Fibroblast of mammary gland (primary cell): ENCODE data around the gene SYNE1.
"Not testable (repeated sequence)": the region's sequence is repeated elsewhere in the genome, so short reads cannot be mapped to it uniquely, and the experiment has no call there.

Source experiments
- DNase-seq: peaks from one replicate; pipeline ENCODE4 v3.0.0-alpha.2; 2010; ENCODE audit warnings: low read depth
- H3K4me3 ChIP-seq: 2 replicates; pipeline ENCODE4 v1.5.1; 2011; ENCODE audit warnings: low read depth, mild to moderate bottlenecking, low read length, moderate library complexity; ENCODE audit not compliant: control insufficient read depth
- TF ChIP-seq, protein P1 (sequence below): conservative IDR thresholded peaks from 2 replicates; pipeline ENCODE4 v1.5.1; 2011; ENCODE audit warnings: low read depth, low read length, inconsistent platforms; ENCODE audit not compliant: control insufficient read depth, insufficient read depth

SYNE1 gene

DNA sequence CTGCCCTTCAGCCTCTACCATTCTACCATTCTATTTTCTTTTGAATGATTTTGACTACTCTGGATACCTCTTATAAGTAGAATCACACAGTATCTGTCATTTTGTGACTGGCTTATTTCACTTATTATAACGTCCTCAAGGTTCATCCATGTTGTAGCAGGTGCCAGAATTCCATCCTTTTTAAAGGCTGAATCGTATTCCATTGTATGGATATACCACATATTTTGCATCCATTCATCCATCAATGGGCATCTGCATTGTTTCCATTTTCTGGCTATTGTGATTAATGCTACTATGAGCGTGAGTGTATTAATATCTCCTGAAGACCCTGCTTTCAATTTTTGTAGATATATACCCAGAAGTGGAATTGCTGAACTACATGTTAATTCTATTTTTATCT, 105.5 kb downstream of the SYNE1 start:
- TF ChIP-seq, protein P1, sequence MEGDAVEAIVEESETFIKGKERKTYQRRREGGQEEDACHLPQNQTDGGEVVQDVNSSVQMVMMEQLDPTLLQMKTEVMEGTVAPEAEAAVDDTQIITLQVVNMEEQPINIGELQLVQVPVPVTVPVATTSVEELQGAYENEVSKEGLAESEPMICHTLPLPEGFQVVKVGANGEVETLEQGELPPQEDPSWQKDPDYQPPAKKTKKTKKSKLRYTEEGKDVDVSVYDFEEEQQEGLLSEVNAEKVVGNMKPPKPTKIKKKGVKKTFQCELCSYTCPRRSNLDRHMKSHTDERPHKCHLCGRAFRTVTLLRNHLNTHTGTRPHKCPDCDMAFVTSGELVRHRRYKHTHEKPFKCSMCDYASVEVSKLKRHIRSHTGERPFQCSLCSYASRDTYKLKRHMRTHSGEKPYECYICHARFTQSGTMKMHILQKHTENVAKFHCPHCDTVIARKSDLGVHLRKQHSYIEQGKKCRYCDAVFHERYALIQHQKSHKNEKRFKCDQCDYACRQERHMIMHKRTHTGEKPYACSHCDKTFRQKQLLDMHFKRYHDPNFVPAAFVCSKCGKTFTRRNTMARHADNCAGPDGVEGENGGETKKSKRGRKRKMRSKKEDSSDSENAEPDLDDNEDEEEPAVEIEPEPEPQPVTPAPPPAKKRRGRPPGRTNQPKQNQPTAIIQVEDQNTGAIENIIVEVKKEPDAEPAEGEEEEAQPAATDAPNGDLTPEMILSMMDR = no peak
- no peak overlapping the region for H3K4me3 ChIP-seq
- no peak for DNase-seq

DNA sequence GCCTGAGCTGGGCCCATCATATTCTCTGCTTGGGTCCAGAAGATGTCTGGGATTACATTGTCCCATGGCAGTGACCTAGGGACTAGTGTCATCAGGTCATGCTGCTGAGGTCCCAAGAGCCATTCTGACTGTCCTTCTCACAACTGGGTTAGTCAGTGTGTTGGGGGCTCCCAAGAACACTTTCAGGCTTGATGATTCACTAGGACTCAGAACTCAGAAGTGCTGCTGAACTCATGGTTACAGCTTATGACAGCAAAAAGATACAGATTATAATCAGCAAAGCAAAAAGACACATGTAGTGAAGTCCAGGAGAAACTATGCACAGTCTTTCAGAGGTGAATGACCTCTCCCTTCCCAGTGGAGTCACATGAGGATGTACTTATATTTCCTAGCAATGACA, 107.8 kb downstream of the SYNE1 start:
- TF ChIP-seq, protein P1 = no peak
- no peak overlapping the region for H3K4me3 ChIP-seq
- DNase-seq = peak; percentile 15

DNA sequence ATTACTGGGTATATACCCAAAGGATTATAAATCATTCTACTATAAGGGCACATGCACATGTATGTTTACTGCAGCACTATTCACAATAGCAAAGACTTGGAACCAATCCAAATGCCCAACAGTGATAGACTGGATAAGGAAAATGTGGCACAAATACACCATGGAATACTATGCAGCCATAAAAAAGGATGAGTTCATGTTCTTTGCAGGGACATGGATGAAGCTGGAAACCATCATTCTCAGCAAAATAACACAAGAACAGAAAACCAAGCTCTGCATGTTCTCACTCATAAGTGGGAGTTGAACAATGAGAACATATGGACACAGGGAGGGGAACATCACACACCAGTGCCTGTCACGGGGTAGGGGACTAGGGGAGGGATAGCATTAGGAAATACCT, 123.0 kb downstream of the SYNE1 start:
- DNase-seq = not testable (repeated sequence)

DNA sequence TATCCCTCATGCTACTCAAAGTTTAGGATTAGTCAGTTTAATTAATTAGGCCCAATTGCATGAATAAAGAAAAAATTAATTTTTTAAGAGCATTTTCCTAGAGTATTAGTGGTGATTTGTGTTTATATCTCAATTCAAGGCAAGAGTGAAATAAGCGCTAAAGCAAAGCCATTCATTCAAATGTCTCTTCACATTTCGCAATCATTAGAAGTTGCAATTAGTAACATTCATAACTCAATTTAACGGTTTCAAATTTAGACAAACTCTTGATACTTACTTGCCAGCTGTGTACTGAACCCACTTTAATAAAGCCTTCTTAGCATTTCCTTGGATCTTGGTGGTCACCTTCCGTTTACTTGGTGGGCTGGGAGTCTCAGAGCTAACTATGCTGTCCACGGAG, 127.2 kb downstream of the SYNE1 start:
- TF ChIP-seq, protein P1 = no peak
- no peak for DNase-seq
- no peak overlapping the region for H3K4me3 ChIP-seq

More for the DNA sequence above, 123.0 kb downstream of the SYNE1 start:
- H3K4me3 ChIP-seq = not testable (repeated sequence)

DNA sequence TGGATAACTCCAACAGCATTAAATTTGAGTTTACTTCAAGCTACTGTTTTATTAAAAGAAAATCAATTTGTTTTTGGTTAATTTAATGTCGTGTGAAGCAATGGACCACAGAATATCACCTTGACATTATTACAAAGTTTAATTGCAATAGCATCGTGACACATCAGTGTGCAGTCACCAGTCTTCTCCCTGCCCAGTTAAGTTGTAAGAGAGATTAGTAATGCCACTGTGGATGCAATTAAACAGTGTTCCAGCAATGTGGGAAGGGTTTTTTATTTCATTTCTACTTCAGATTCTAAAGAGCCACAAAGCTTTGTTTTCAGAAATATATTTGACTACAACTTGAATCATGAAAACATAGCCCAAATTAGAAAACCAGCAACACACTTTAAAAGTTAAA, 128.7 kb downstream of the SYNE1 start:
- H3K4me3 ChIP-seq = no peak overlapping the region
- no peak for DNase-seq
- TF ChIP-seq, protein P1 = no peak

DNA sequence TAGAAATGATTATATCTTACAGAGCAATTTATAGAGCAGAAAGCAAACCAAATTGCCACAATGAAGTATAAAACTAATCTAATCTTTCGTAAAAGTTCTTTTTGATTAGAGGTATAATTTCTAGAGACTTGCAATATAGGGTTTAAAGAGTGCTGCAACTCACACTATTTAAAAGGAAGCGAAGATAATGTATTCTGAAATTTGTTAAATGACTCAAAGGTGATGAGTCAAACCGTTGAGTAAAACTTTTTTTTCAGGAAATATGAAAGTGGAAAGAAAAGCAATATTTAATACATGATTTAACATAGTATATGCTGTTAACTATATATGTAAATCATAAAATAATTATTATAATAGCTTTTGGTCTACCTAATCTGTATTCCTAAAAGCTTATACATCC, 133.6 kb downstream of the SYNE1 start:
- TF ChIP-seq, protein P1 = no peak
- H3K4me3 ChIP-seq = no peak overlapping the region

DNA sequence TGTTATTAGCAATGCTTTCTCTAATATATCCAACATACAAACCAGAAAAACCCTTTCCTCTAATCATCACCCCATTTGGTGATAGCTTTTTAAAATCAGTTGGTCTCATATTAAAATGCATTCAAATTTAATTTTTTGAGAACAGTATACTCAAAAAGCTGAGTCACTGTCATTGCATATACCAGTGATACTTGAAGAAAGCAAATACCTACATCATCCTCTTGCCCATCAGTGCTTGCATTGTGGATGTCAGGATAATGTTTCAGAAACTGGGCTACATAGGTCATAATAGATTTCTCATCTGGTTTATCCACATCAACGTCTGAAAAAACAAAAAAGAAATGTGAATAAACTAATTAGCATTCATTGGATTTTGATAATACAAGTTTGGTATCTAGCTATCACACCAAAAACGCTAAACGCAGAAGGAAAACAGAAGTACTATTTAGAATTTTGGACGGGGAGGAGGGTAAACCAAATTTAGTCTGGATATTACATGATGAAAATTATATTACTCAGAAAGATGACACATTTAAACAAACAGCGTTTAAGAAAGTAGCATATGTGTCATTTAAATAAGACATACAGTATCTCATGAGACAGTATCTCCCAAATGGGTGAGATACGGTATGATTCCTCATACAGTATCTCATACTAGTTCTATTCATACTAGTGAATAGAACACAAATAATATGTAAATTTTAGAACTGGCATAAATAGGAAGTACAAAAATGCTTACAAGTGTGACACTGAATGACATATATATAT, 134.6 kb downstream of the SYNE1 start:
- TF ChIP-seq, protein P1 = no peak
- H3K4me3 ChIP-seq = no peak overlapping the region
- DNase-seq = no peak

More for the DNA sequence above, 133.6 kb downstream of the SYNE1 start:
- peak; percentile 18 for DNase-seq
